Immature natural killer cell (primary cell): Measurements from ENCODE around the gene ARID1B. TPM values are rescaled to one million over a fixed set of nuclear protein-coding genes. Genes with fewer than 3 reads are reported as not detected.

Experiments
- DNase-seq, 3 donors: peaks; one replicate each; pipeline ENCODE4 v3.0.0; 2022; ENCODE audit warnings: mixed read lengths in 1 of 3
- H3K27ac Mint-ChIP-seq, 6 donors: one replicate each; pipeline ENCODE4 v1.8.0; 2020; ENCODE audit warnings: mixed read lengths in 6 of 6, mild to moderate bottlenecking in 5 of 6, inconsistent platforms in 4 of 6, moderate library complexity in 3 of 6
- H3K27me3 Mint-ChIP-seq, 3 donors: one replicate each; pipeline ENCODE4 v1.8.0; 2020 to 2021; ENCODE audit warnings: low read depth in 3 of 3, mild to moderate bottlenecking in 3 of 3, mixed read lengths in 3 of 3, moderate library complexity in 3 of 3, inconsistent platforms in 1 of 3
- H3K36me3 Mint-ChIP-seq, 3 donors: one replicate each; pipeline ENCODE4 v1.8.0; 2020; ENCODE audit warnings: mixed read lengths in 3 of 3, inconsistent platforms in 2 of 3, mild to moderate bottlenecking in 2 of 3
- H3K4me1 Mint-ChIP-seq, 2 donors: one replicate each; pipeline ENCODE4 v1.8.0; 2020; ENCODE audit warnings: inconsistent platforms in 2 of 2, mild to moderate bottlenecking in 2 of 2, mixed read lengths in 2 of 2, moderate library complexity in 1 of 2
- H3K4me3 Mint-ChIP-seq, 5 donors: one replicate each; pipeline ENCODE4 v1.8.0; 2020; ENCODE audit warnings: mild to moderate bottlenecking in 5 of 5, mixed read lengths in 5 of 5, inconsistent platforms in 3 of 5, moderate library complexity in 3 of 5
- H3K9me3 Mint-ChIP-seq, 6 donors: one replicate each; pipeline ENCODE4 v1.8.0; 2020; ENCODE audit warnings: mild to moderate bottlenecking in 6 of 6, mixed read lengths in 6 of 6, inconsistent platforms in 4 of 6, moderate library complexity in 3 of 6
- polyA plus RNA-seq, 3 donors: library from polyadenylated mRNA; unstranded; fragments of 300-500 nt; fragmentation: Illumina TruSeq; gene quantifications; one replicate each; pipeline ENCODE4 v1.2.3, GENCODE V29; 2021

The ARID1B gene
- polyA plus RNA-seq, 3 donors from 2014 or later: 7.6 to 18.1 (median 8.7) TPM

DNA sequence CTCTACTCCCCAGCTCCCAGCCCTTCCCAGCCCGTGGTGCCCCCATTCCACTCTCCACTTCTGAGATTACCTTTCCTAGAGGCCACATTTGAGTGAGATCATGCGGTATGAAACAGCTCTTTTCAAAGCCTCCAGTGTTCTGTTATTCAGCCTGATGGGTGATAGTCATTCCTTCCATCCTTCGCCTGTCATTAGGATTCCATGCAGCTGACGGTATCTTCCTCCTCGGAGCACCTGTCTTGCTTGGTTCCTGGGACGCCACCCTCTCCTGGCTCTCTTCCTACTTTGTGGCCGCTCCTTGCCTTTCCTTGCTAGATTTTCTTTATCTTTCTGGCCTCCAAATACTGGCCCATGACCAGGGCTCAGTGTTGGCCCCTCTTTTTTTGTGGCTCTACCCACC lies 137.0 kb downstream of the ARID1B start:
- H3K4me3 Mint-ChIP-seq: no peak overlapping the region
- no peaks in the 10 kb centered on the region for H3K9me3 Mint-ChIP-seq
- peak overlapping the region in 3 of 6 donors; percentile 6 to 58 (median 23) for H3K27ac Mint-ChIP-seq
- H3K27me3 Mint-ChIP-seq: peaks cover 0 to 2% (median 0%) of the 10 kb centered on the region in 3 donors
- peaks cover 0 to 3% (median 0%) of the 10 kb centered on the region in 3 donors for H3K36me3 Mint-ChIP-seq
- no peak for DNase-seq
- H3K4me1 Mint-ChIP-seq: peaks cover 66 to 89% of the 10 kb centered on the region in 2 donors

GRCh38 chr6:156916130-156916801 lies 139.1 kb downstream of the ARID1B start:
- Mint-ChIP-seq H3K9me3 (no peaks in the 10 kb centered on the region), H3K4me1 (peaks cover 58 to 85% of the 10 kb centered on the region in 2 donors), H3K4me3 (peak overlapping the region; percentile 42 to 75 (median 69)), H3K27me3 (peaks cover 0 to 2% (median 0%) of the 10 kb centered on the region in 3 donors), H3K36me3 (peaks cover 0 to 3% (median 0%) of the 10 kb centered on the region in 3 donors), H3K27ac (peak overlapping the region; percentile 52 to 88 (median 72))
- DNase-seq: peak; percentile 6 to 8 (median 7)

GRCh38 chr6:156917213-156917612 lies 140.0 kb downstream of the ARID1B start:
- H3K4me3 Mint-ChIP-seq: no peak overlapping the region

DNA sequence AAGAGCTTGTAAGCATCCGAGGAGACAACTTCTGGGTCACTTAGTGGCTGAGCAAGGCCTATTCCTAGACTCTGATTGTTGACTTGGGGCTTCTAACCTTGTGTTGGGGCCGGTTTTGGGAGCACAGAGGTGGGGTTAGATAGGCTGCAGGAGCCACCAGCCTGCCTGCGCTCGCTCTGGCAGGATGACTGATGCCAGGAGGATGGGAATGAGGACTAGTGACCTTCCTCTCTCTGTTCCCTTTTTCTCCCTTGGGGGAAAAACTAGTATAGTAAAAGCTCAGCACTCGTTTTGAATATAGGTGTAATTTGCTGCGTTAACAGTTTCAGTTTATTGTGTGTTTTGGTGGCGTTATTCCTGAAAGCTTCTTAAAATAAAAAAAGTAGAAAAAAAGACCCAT lies 141.5 kb downstream of the ARID1B start:
- Mint-ChIP-seq H3K27me3 (no peaks in the 10 kb centered on the region), H3K4me3 (no peak overlapping the region), H3K4me1 (peaks cover 49 to 76% of the 10 kb centered on the region in 2 donors), H3K9me3 (no peaks in the 10 kb centered on the region), H3K27ac (peak overlapping the region; percentile 1 to 76 (median 38)), H3K36me3 (peaks cover 0 to 3% (median 0%) of the 10 kb centered on the region in 3 donors)
- no peak for DNase-seq

More at GRCh38 chr6:156917213-156917612, 140.0 kb downstream of the ARID1B start:
- Mint-ChIP-seq H3K36me3 (peaks cover 0 to 3% (median 0%) of the 10 kb centered on the region in 3 donors), H3K4me1 (peaks cover 56 to 83% of the 10 kb centered on the region in 2 donors), H3K9me3 (no peaks in the 10 kb centered on the region), H3K27me3 (peaks cover 0 to 2% (median 0%) of the 10 kb centered on the region in 3 donors), H3K27ac (peak overlapping the region; percentile 14 to 70 (median 46))
- DNase-seq: no peak

- H3K36me3 Mint-ChIP-seq: peaks cover 0 to 1% (median 0%) of the 10 kb centered on the region in 3 donors
- peak overlapping the region in 1 of 6 donors; percentile 78 for H3K27ac Mint-ChIP-seq
- no peak for DNase-seq
- peaks cover 50 to 76% of the 10 kb centered on the region in 2 donors for H3K4me1 Mint-ChIP-seq
- no peak overlapping the region for H3K4me3 Mint-ChIP-seq
- H3K9me3 Mint-ChIP-seq: no peaks in the 10 kb centered on the region
- H3K27me3 Mint-ChIP-seq: no peaks in the 10 kb centered on the region
Measured at GRCh38 chr6:156919370-156919769, 142.2 kb downstream of the ARID1B start.

DNA sequence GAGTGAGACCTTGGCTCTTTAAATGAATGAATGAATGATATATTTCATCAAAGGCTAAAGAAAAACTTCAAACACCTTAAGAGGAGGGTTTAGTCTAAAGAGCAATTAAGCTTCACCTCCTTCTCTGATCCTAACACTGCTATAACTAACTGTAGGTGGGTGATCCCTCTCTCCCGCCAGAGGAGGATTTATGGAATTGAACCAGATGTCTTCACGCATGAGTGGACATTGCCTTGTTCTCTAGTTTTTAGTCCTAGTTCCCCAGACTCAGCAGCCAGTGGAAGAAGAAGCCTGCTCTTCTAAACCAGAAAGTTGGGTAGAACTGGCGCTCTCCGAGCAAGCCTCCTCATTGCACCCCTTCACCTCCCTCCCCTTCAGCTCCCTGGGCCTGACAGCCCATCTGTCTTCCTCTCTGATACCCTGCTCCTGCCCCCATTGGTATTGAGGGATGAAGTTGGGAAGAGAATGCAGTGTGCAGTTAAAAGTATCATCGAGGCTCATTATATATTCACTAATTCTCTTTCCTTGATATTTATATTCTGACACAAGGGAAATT lies 142.7 kb downstream of the ARID1B start:
- DNase-seq: no peak
- Mint-ChIP-seq H3K4me3 (no peak overlapping the region), H3K4me1 (peaks cover 48 to 75% of the 10 kb centered on the region in 2 donors), H3K36me3 (no peaks in the 10 kb centered on the region), H3K27me3 (no peaks in the 10 kb centered on the region), H3K27ac (peak overlapping the region in 1 of 6 donors; percentile 59), H3K9me3 (no peaks in the 10 kb centered on the region)

DNA sequence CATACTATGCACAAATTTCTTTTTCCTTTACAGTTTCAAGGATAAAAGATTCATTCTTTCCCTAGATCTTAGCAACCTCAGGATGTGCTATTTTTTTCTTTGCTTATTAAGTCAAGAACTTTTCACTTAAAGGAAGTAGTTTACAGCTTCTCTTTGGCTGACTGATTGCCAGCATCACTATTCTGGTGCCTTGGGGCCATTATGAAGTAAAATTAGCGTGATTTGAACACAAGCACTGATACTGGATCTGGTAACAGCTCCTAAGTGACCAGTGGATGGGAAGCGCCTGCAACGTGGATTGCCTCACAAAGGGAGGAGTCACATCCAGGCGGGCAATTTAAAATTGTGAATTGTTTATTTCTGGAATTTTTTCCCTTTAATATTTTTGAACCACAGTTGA lies 147.1 kb downstream of the ARID1B start:
- H3K4me1 Mint-ChIP-seq: peaks cover 56 to 79% of the 10 kb centered on the region in 2 donors
- H3K36me3 Mint-ChIP-seq: no peaks in the 10 kb centered on the region

GRCh38 chr6:156925026-156925425 lies 147.8 kb downstream of the ARID1B start:
- H3K36me3 Mint-ChIP-seq: no peaks in the 10 kb centered on the region
- H3K4me3 Mint-ChIP-seq: no peak overlapping the region
- no peak for DNase-seq
- no peaks in the 10 kb centered on the region for H3K9me3 Mint-ChIP-seq
- H3K27me3 Mint-ChIP-seq: peaks cover 0 to 3% (median 2%) of the 10 kb centered on the region in 3 donors
- no peak overlapping the region for H3K27ac Mint-ChIP-seq
- peaks cover 61 to 80% of the 10 kb centered on the region in 2 donors for H3K4me1 Mint-ChIP-seq

More for the DNA sequence above, 147.1 kb downstream of the ARID1B start:
- no peaks in the 10 kb centered on the region for H3K9me3 Mint-ChIP-seq
- H3K27me3 Mint-ChIP-seq: peaks cover 0 to 3% (median 2%) of the 10 kb centered on the region in 3 donors
- H3K4me3 Mint-ChIP-seq: no peak overlapping the region
- no peak overlapping the region for H3K27ac Mint-ChIP-seq
- DNase-seq: no peak

DNA sequence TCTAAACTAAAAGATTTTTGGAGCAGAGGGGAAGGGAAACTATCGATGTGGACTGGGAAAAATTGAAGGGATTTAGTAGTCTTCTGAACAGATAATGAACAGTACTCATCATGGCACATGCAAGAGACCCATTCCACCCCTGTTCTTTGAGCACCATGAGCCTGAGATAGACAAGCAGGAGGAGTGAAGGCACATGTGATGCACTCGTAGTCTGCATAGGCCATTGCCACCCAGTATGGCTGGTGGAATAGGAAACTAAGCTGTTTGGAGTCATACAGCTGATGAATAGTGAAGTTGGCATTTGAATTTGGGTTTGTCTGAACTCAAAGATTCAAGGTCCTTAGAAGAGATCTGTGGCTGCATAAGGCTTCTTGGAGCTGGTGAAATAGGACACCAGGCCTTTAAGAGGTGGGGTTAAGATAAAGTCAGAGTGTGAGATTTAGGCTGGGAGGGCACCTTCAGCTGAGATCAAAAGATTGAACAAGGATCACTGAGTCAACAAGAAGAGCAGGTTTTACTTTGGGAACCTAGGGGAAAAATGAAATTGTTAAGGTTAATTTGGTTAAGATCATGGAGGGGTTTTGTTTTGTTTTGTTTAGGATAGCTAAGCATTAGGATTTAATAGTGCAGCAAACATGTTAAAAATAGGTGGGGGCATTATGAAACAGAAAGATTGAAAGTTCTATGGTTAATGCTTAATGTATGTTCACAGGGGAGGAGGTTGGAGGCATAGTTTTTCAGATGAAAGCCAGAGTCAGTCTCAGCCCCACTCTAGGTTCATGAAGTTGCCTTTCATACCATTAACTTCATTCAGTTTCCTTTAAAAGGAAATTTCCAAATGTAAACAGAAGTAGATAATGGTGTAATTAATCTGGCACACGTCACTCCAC lies 148.8 kb downstream of the ARID1B start:
- H3K9me3 Mint-ChIP-seq: no peaks in the 10 kb centered on the region
- no peak for DNase-seq
- peaks cover 62 to 79% of the 10 kb centered on the region in 2 donors for H3K4me1 Mint-ChIP-seq
- H3K36me3 Mint-ChIP-seq: no peaks in the 10 kb centered on the region
- peak overlapping the region in 4 of 5 donors; percentile 7 to 55 (median 15) for H3K4me3 Mint-ChIP-seq
- peak overlapping the region in 4 of 6 donors; percentile 28 to 45 (median 39) for H3K27ac Mint-ChIP-seq
- peaks cover 0 to 3% (median 2%) of the 10 kb centered on the region in 3 donors for H3K27me3 Mint-ChIP-seq

GRCh38 chr6:156928126-156928525 lies 150.9 kb downstream of the ARID1B start:
- H3K9me3 Mint-ChIP-seq: no peaks in the 10 kb centered on the region
- H3K4me1 Mint-ChIP-seq: peaks cover 71 to 85% of the 10 kb centered on the region in 2 donors
- no peak for DNase-seq
- peak overlapping the region in 4 of 6 donors; percentile 30 to 63 (median 46) for H3K27ac Mint-ChIP-seq
- no peak overlapping the region for H3K4me3 Mint-ChIP-seq
- peaks cover 2 to 3% (median 2%) of the 10 kb centered on the region in 3 donors for H3K27me3 Mint-ChIP-seq
- no peaks in the 10 kb centered on the region for H3K36me3 Mint-ChIP-seq

- H3K4me3 Mint-ChIP-seq: no peak overlapping the region
- no peaks in the 10 kb centered on the region for H3K36me3 Mint-ChIP-seq
- no peaks in the 10 kb centered on the region for H3K9me3 Mint-ChIP-seq
- H3K27me3 Mint-ChIP-seq: peaks cover 2 to 3% (median 2%) of the 10 kb centered on the region in 3 donors
- peak overlapping the region in 2 of 6 donors; percentile 10 to 20 for H3K27ac Mint-ChIP-seq
- H3K4me1 Mint-ChIP-seq: peaks cover 79 to 94% of the 10 kb centered on the region in 2 donors
- no peak for DNase-seq
Measured at GRCh38 chr6:156928972-156929371, 151.8 kb downstream of the ARID1B start.

DNA sequence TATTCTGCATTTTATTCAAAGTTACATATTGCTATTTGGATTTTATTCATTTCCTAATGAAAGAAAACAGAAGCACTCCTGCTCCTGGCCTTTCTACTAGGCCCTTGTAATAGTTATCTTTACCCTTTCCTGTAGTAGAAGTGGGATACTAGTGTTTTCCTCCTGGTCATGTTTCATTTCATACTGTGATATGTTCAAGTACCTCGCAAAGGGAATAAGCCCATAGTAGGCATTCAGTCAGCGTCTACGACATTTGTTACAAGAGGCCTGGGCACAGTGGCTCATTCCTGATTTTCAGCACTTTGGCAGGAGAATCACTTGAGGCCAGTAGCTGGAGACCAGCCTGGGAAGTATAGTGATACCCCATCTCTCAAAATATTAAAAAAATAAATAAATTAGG lies 154.1 kb downstream of the ARID1B start:
- no peaks in the 10 kb centered on the region for H3K9me3 Mint-ChIP-seq
- H3K27me3 Mint-ChIP-seq: peaks cover 2 to 3% (median 2%) of the 10 kb centered on the region in 3 donors
- no peak for DNase-seq
- peak overlapping the region in 3 of 6 donors; percentile 31 to 72 (median 37) for H3K27ac Mint-ChIP-seq
- peak overlapping the region in 1 of 5 donors; percentile 18 for H3K4me3 Mint-ChIP-seq
- H3K4me1 Mint-ChIP-seq: peaks cover 71 to 85% of the 10 kb centered on the region in 2 donors
- peaks cover 4 to 7% (median 5%) of the 10 kb centered on the region in 3 donors for H3K36me3 Mint-ChIP-seq
